Adrenal gland (tissue), 5 donors: Measurements from ENCODE around the gene LRP1-AS.

ENCODE experiments used
- CTCF ChIP-seq, 6 experiments: fragments of 450-650 bp in 4 of 6; fragments of 200-600 bp in 2 of 6; sonication (generic) in 1 of 6; IDR thresholded peaks; 1 replicate in 5 of 6; 2 replicates in 1 of 6; pipeline versions ENCODE4 v1.5.1 to v1.8.0; 2016 to 2021; ENCODE audit warnings: antibody characterized with exemption in 6 of 6, mild to moderate bottlenecking in 2 of 6, moderate library complexity in 1 of 6
- POLR2A ChIP-seq, 2 donors: fragments of 450-650 bp; IDR thresholded peaks; one replicate each; pipeline ENCODE4 v1.6.1; 2017; ENCODE audit warnings: antibody characterized with exemption in 2 of 2, mild to moderate bottlenecking in 2 of 2, moderate library complexity in 1 of 2
- donor health status: DM: no; HTN: no; CAD: no.

GRCh38 chr12:57111031-57111734 lies 36.2 kb downstream of the LRP1-AS start, which contains the start of gene STAT6:
- TF ChIP-seq POLR2A (IDR thresholded peaks at IDR 0.05) (peak; percentile 25 to 73), CTCF (IDR thresholded peaks at IDR 0.05) (peak in 3 of 6 experiments; percentile 15 to 18 (median 16))
